ENCODE results near the gene MROH2A.

The MROH2A gene

DNA sequence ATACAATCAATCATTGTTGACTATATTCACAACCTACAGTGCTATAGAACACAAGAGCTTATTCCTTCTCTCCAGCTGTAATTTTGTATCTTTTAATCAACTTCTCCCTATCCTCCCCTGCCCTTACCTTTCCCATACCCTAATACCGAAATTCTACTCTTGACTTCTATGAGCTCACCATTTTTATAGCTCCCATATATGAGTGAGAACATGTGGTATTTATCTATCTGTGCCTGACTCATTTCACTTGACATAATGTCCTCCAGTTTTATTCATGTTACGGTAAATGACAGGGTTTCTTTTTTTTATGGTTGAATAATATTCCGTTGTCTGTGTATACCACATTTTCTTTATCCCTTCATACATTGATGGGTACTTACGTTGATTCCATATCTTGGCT is 2.6 kb downstream of the MROH2A start:
- H3K27ac ChIP-seq: no peak overlapping the region
- no peaks in the 10 kb centered on the region for H3K9me3 ChIP-seq
- no peak overlapping the region for H3K4me3 ChIP-seq (ENCODE audit: low read depth in 1 of 2, low read length in 1 of 2)
- TF ChIP-seq, protein P1, sequence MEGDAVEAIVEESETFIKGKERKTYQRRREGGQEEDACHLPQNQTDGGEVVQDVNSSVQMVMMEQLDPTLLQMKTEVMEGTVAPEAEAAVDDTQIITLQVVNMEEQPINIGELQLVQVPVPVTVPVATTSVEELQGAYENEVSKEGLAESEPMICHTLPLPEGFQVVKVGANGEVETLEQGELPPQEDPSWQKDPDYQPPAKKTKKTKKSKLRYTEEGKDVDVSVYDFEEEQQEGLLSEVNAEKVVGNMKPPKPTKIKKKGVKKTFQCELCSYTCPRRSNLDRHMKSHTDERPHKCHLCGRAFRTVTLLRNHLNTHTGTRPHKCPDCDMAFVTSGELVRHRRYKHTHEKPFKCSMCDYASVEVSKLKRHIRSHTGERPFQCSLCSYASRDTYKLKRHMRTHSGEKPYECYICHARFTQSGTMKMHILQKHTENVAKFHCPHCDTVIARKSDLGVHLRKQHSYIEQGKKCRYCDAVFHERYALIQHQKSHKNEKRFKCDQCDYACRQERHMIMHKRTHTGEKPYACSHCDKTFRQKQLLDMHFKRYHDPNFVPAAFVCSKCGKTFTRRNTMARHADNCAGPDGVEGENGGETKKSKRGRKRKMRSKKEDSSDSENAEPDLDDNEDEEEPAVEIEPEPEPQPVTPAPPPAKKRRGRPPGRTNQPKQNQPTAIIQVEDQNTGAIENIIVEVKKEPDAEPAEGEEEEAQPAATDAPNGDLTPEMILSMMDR (IDR thresholded peaks at IDR 0.05): no peak
- no peaks in the 10 kb centered on the region for H3K27me3 ChIP-seq
- H3K4me1 ChIP-seq (ENCODE audit: control insufficient read depth in 1 of 2, insufficient read depth in 1 of 2, low read depth in 1 of 2, low read length in 1 of 2): no peaks in the 10 kb centered on the region
- H3K36me3 ChIP-seq: no peaks in the 10 kb centered on the region

DNA sequence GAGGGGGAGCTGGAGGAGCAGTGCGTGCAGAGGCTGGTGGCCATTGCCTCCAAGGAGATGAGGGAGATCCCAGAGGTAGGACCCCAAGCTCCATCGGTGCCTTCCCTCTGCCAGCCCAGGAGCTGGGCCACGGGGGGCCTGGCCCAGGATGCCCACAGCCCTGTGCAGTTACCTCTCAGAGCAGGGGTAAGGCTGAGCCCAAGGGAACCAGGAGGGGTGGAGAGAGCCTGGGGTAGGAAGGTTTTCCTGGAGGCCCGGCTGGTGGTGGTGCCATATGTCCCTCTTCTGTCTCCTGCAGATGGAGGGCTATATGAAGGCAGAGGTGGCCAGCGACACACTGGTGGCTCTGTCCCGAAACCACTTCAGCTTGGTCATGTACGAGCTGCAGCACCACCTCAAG is 11.4 kb downstream of the MROH2A start:
- Histone ChIP-seq H3K9me3 (no peaks in the 10 kb centered on the region), H3K27ac (no peak overlapping the region), H3K4me3 (ENCODE audit: low read depth in 1 of 2, low read length in 1 of 2) (no peak overlapping the region), H3K27me3 (no peaks in the 10 kb centered on the region), H3K4me1 (ENCODE audit: control insufficient read depth in 1 of 2, insufficient read depth in 1 of 2, low read depth in 1 of 2, low read length in 1 of 2) (no peaks in the 10 kb centered on the region), H3K36me3 (no peaks in the 10 kb centered on the region)
- TF ChIP-seq, protein P1 (IDR thresholded peaks at IDR 0.05): no peak

DNA sequence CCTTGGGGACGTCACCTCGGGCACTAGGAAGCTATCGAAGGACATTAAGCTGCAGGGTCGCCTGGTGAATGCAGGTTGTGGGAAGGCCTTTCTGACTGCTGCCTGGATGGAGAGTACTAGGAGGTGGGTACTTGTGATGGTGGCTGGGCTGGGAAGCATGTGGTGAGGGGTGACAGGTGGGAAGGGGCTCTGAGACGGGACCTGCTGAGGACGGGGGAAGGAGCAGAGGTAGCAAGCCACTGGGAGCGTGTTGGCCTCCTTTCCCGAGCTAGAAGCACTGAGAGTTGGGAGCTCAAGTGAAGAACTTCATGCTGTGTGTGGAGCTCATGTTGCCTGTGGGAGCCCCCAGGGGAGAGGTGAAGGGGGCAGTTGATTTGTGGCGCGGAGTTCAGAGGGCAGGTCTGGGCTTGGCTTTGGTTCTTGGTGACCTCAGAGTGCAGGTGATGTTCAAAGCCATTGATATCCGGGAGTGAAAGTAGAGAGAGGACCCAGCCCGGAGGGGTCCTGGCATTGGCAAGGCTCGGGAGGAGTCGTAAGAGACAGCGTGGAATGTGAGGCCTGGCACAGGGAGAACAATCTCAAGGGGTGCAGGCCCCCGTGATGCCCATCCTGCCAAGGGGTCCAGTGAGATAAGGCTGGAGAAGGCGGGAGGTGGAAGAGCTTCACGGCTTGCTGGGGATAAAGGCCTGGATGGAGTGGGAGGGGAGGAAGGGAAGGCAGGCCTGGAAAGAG is 13.2 kb downstream of the MROH2A start:
- Histone ChIP-seq H3K27ac (no peak overlapping the region), H3K4me1 (ENCODE audit: control insufficient read depth in 1 of 2, insufficient read depth in 1 of 2, low read depth in 1 of 2, low read length in 1 of 2) (no peaks in the 10 kb centered on the region), H3K9me3 (no peaks in the 10 kb centered on the region), H3K36me3 (no peaks in the 10 kb centered on the region), H3K4me3 (ENCODE audit: low read depth in 1 of 2, low read length in 1 of 2) (no peak overlapping the region), H3K27me3 (no peaks in the 10 kb centered on the region)
- TF ChIP-seq, protein P1 (IDR thresholded peaks at IDR 0.05): no peak

DNA sequence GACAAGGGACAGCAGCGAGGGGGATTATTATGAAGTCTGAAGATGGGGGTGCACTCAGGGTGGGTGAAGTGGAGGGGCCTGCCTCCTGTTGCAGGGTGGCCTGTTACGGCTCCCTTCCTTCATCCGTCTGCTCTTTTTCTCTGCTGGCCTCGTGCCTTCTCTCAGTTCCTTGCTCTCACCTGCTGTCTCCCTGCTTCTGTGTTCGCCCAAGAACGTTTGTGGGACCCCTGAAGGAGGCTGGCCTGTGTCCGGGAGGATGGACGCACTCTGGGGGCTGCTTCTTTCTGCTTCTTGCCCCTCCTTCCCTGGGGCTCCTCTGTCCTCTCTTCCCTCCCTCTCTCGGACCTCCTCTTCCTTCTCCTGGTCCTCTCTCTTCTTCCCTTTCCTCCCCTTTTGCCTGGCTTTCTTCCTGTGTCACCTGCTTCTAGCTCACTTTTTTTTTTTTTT is 13.8 kb downstream of the MROH2A start:
- Histone ChIP-seq H3K9me3 (no peaks in the 10 kb centered on the region), H3K4me1 (ENCODE audit: control insufficient read depth in 1 of 2, insufficient read depth in 1 of 2, low read depth in 1 of 2, low read length in 1 of 2) (no peaks in the 10 kb centered on the region), H3K4me3 (ENCODE audit: low read depth in 1 of 2, low read length in 1 of 2) (no peak overlapping the region), H3K27ac (no peak overlapping the region), H3K36me3 (no peaks in the 10 kb centered on the region), H3K27me3 (no peaks in the 10 kb centered on the region)
- TF ChIP-seq, protein P1 (IDR thresholded peaks at IDR 0.05): no peak

DNA sequence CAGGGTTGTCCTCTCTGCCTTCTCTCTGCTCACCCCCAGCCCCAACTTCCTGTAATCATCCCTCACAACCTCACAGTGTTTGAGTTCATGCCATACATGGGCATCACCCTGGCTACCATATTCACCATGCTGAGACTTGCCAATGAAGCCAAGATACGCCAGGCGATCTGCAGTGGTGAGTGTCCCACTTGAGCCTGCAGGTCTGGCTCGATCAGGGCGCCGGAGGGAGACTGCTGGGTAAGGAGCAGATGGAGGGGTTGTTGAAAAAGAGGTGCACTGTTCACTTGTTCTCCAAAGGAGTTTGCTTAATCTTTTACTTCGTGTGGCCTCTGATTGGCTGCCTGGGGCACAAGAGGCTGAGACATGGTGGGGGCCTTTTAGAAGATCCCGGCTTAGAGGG is 14.6 kb downstream of the MROH2A start:
- H3K27me3 ChIP-seq: no peaks in the 10 kb centered on the region
- TF ChIP-seq, protein P1 (IDR thresholded peaks at IDR 0.05): no peak
- no peak overlapping the region for H3K4me3 ChIP-seq (ENCODE audit: low read depth in 1 of 2, low read length in 1 of 2)
- no peaks in the 10 kb centered on the region for H3K36me3 ChIP-seq
- H3K9me3 ChIP-seq: no peaks in the 10 kb centered on the region
- no peaks in the 10 kb centered on the region for H3K4me1 ChIP-seq (ENCODE audit: control insufficient read depth in 1 of 2, insufficient read depth in 1 of 2, low read depth in 1 of 2, low read length in 1 of 2)
- H3K27ac ChIP-seq: no peak overlapping the region
